Heart left ventricle (tissue), 16 donors: ENCODE data around the gene RAB36. TPM values are rescaled to one million over a fixed set of nuclear protein-coding genes. Genes with fewer than 3 reads are reported as not detected.

Experiments used
- ATAC-seq, 4 donors: fragments of 200-7000 bp; cut with Tn5 transposase; one replicate each; pipeline ENCODE4 v1.9.1; 2020 to 2022; ENCODE audit warnings: moderate library complexity in 4 of 4, mild to moderate bottlenecking in 3 of 4, moderate number of reproducible peaks in 1 of 4
- DNase-seq, 5 donors: peaks; one replicate each; pipeline ENCODE4 v3.0.0-alpha.2; 2020
- H3K27ac ChIP-seq, 12 donors: fragments of 200-600 bp; sonication (generic) in 4 of 12; one replicate each; pipeline versions ENCODE4 v1.5.0 to v1.8.0; 2016 to 2022; ENCODE audit warnings: mild to moderate bottlenecking in 2 of 12
- H3K27me3 ChIP-seq, 9 donors: fragments of 200-600 bp; sonication (generic) in 2 of 9; one replicate each; pipeline versions ENCODE4 v1.5.1 to v1.8.0; 2016 to 2022; ENCODE audit warnings: mild to moderate bottlenecking in 3 of 9
- H3K36me3 ChIP-seq, 9 donors: fragments of 200-600 bp; sonication (generic) in 2 of 9; one replicate each; pipeline versions ENCODE4 v1.5.0 to v1.8.0; 2018 to 2022; ENCODE audit warnings: mild to moderate bottlenecking in 2 of 9
- H3K4me1 ChIP-seq, 12 donors: fragments of 200-600 bp; sonication (generic) in 4 of 12; one replicate each; pipeline versions ENCODE4 v1.5.0 to v1.8.0; 2016 to 2022; ENCODE audit warnings: mild to moderate bottlenecking in 3 of 12
- H3K4me3 ChIP-seq, 12 donors: fragments of 200-600 bp; sonication (generic) in 4 of 12; one replicate each; pipeline versions ENCODE4 v1.5.0 to v1.8.0; 2017 to 2022; ENCODE audit warnings: mild to moderate bottlenecking in 9 of 12, moderate library complexity in 4 of 12
- H3K9me3 ChIP-seq, 12 donors: fragments of 200-600 bp; sonication (generic) in 4 of 12; one replicate each; pipeline versions ENCODE4 v1.5.0 to v1.8.0; 2016 to 2022; ENCODE audit warnings: mild to moderate bottlenecking in 1 of 12
- POLR2A ChIP-seq, 2 donors: fragments of 450-650 bp; IDR thresholded peaks; one replicate each; pipeline ENCODE4 v1.6.1; 2017; ENCODE audit warnings: antibody characterized with exemption in 2 of 2, mild to moderate bottlenecking in 2 of 2, moderate library complexity in 2 of 2
- WGBS, 4 donors: extraction: QIAGEN DNeasy Blood & Tissue Kit in 2 of 4; methylation state at CpG; one replicate each; pipeline versions ENCODE4 v1.1.5 to v1.1.7; 2013 to 2018; 5-methylcytosine and 5-hydroxymethylcytosine counted together
- intact Hi-C, 10 donors: fragments of 100-400 bp; cut with DNase I; formaldehyde crosslinking; loops; one replicate each; pipeline versions ENCODE4 v1.11.1 to v1.14.2; 2022
- polyA plus RNA-seq, 2 donors: library from polyadenylated mRNA; stranded (reverse); fragments of 200-250 nt; gene quantifications; one replicate each; pipeline ENCODE4 v1.2.3, GENCODE V29; 2013
- total RNA-seq, 9 donors: library from RNA; depleted of rRNA in 2 of 9; stranded (reverse); fragments of >200 nt in 2 of 9; fragmentation: NEBNext Ultra II Directional in 3 of 9; extraction: Animal tissue kit (Norgen Biotek cat#: 25700) in 3 of 9; gene quantifications; one replicate each; pipeline versions ENCODE4 v1.1.0 to v1.2.4, GENCODE V29; 2016 to 2023
- TF ChIP-seq, protein P1 (sequence below), 12 donors: fragments of 200-600 bp; sonication (generic) in 4 of 12; IDR thresholded peaks; one replicate each; pipeline versions ENCODE4 v1.5.0 to v1.8.0; 2018 to 2022; ENCODE audit warnings: antibody characterized with exemption in 12 of 12, mild to moderate bottlenecking in 5 of 12
- donor health status: ischemic (EF 13 %, LVEDD 7.1; RV severe dilation, severe dysfunction).
- donor health status: healthy with polysubstance abuse.
- donor health status: DM: no; HTN: yes; CAD: no.
- donor health status: DM: no; HTN: no; CAD: no.
- donor health status: ischemic (EF 25% LVEDD 6.9; RV normal size, moderate dysfunction).
- donor health status: ischemic (EF 25% LVEDD 5.7; RV mildly dilated, moderate dysfunction).
- donor health status: healthy.
- donor health status: DM: yes; HTN: yes; CAD: no.
- donor health status: ischemic (EF 35%, LVEDD 5.7; RV mildly dilated, moderate dysfunction).
- donor health status: nonischemic (EF 11% LVEDD 7.7; RV severe dilation, severe dysfunction).
- donor health status: DM: yes; HTN: yes; CAD: no.
- donor health status: PGD.
- donor health status: ischemic (EF 29% LVEDD 5.4; RV normal size, mild dysfunction).
- donor health status: nonischemic (EF 23%, LVEDD 6.1; RV moderate dilation, normal function).

RAB36 gene
- total and polyA plus RNA-seq, 11 donors = 0.11 to 3.2 (median 0.54) TPM

DNA sequence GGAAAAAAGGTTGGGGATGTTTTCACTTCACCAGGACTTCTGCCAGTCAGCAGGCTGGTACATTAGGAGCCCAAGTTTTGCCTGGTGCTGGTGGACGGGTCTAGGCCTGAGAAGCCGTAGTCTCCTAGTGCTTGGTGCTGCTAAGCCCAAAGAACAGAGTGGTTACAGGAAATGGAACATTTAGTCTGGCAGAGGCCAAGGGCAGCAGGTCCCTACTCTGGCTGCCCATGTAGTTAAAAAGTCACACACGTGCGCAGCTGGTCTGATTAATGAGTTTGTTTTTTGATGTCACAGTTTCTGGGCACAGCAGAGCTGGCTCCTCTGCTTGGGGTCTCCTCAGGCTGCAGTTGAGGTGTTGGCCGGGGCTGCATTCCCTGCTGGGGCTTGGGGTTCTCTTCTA lies 55.6 kb downstream of the RAB36 start:
- WGBS, 4 donors = 93 to 95% (median 93%) methylated on average over 5 of the region's 5 CpGs
- Histone ChIP-seq H3K4me1 (peaks cover 0 to 61% (median 38%) of the 10 kb centered on the region in 12 donors), H3K36me3 (peaks cover 0 to 15% (median 0%) of the 10 kb centered on the region in 9 donors), H3K27ac (no peak overlapping the region), H3K9me3 (no peaks in the 10 kb centered on the region), H3K27me3 (no peaks in the 10 kb centered on the region), H3K4me3 (no peak overlapping the region)
- DNase-seq (peak in 1 of 5 donors; percentile 17), ATAC-seq (no peak)
- intact Hi-C loops = no loop called here
- no peak for TF ChIP-seq POLR2A (IDR thresholded peaks at IDR 0.05)
- TF ChIP-seq, protein P1, sequence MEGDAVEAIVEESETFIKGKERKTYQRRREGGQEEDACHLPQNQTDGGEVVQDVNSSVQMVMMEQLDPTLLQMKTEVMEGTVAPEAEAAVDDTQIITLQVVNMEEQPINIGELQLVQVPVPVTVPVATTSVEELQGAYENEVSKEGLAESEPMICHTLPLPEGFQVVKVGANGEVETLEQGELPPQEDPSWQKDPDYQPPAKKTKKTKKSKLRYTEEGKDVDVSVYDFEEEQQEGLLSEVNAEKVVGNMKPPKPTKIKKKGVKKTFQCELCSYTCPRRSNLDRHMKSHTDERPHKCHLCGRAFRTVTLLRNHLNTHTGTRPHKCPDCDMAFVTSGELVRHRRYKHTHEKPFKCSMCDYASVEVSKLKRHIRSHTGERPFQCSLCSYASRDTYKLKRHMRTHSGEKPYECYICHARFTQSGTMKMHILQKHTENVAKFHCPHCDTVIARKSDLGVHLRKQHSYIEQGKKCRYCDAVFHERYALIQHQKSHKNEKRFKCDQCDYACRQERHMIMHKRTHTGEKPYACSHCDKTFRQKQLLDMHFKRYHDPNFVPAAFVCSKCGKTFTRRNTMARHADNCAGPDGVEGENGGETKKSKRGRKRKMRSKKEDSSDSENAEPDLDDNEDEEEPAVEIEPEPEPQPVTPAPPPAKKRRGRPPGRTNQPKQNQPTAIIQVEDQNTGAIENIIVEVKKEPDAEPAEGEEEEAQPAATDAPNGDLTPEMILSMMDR (IDR thresholded peaks at IDR 0.05) = no peak

- ATAC-seq (no peak), DNase-seq (no peak)
- Histone ChIP-seq H3K36me3 (peaks cover 0 to 15% (median 0%) of the 10 kb centered on the region in 9 donors), H3K9me3 (no peaks in the 10 kb centered on the region), H3K4me3 (no peak overlapping the region), H3K27ac (peak overlapping the region in 2 of 12 donors; percentile 4 to 69), H3K27me3 (no peaks in the 10 kb centered on the region), H3K4me1 (peaks cover 0 to 53% (median 35%) of the 10 kb centered on the region in 12 donors)
- intact Hi-C loops = no loop called here
- TF ChIP-seq, protein P1 (IDR thresholded peaks at IDR 0.05) = no peak
- TF ChIP-seq POLR2A (IDR thresholded peaks at IDR 0.05) = no peak
- WGBS, 4 donors = 87 to 91% (median 89%) methylated on average over 4 of the region's 4 CpGs
Measured at GRCh38 chr22:23202812-23203451, 57.7 kb downstream of the RAB36 start.

DNA sequence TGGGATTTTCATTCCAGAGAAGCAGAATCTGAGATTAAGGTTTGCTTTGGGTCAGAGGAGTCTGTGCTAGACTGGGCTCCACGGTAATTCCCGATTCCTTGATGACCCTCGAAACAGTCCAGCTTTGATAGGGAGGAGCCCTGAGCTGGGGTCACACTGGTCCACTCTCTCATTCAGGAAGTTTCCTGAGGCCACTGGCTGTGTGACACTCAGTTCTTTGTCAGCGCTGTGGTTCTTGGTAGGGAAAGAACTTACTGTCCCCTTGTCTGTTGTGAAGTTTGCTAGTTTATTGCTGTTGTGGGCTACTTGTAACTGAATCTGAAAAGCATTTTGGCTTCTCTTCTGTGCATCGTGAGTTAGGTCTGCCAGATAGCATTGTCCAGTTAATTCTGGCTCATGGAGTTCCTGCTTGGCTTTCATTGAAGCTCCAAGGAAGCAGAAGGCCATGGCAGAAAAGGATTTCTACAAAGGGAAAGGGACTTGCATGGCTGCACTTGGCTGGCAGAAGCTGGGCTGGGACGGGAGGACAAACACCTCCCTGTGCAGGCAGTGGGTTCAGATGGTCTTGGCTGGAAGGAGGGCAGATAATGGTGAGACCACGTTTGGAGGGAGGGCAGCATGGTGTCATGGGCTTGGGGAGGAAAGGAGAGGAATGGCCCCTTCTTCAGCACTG lies 58.3 kb downstream of the RAB36 start:
- ATAC-seq = no peak

GRCh38 chr22:23204125-23204488 lies 58.8 kb downstream of the RAB36 start:
- DNase-seq (no peak), ATAC-seq (no peak)
- WGBS, 4 donors = 81 to 88% (median 86%) methylated on average over 11 of the region's 11 CpGs
- H3K4me3 ChIP-seq = no peak overlapping the region
- peaks cover 0 to 12% (median 0%) of the 10 kb centered on the region in 9 donors for H3K36me3 ChIP-seq
- TF ChIP-seq, protein P1 (IDR thresholded peaks at IDR 0.05) = no peak
- TF ChIP-seq POLR2A (IDR thresholded peaks at IDR 0.05) = no peak
- H3K27me3 ChIP-seq = no peaks in the 10 kb centered on the region
- intact Hi-C loops = no loop called here
- no peaks in the 10 kb centered on the region for H3K9me3 ChIP-seq
- H3K27ac ChIP-seq = peak overlapping the region in 5 of 12 donors; percentile 9 to 69 (median 54)
- H3K4me1 ChIP-seq = peaks cover 0 to 43% (median 28%) of the 10 kb centered on the region in 12 donors

More for the DNA sequence above, 58.3 kb downstream of the RAB36 start:
- Histone ChIP-seq H3K9me3 (no peaks in the 10 kb centered on the region), H3K27ac (peak overlapping the region in 4 of 12 donors; percentile 9 to 69 (median 56)), H3K27me3 (no peaks in the 10 kb centered on the region), H3K36me3 (peaks cover 0 to 15% (median 0%) of the 10 kb centered on the region in 9 donors), H3K4me1 (peaks cover 0 to 48% (median 28%) of the 10 kb centered on the region in 12 donors), H3K4me3 (no peak overlapping the region)
- WGBS, 4 donors = 52 to 68% (median 67%) methylated on average over 7 of the region's 7 CpGs
- TF ChIP-seq, protein P1 (IDR thresholded peaks at IDR 0.05) = no peak
- no peak for TF ChIP-seq POLR2A (IDR thresholded peaks at IDR 0.05)
- intact Hi-C loops = no loop called here
- no peak for DNase-seq
